ENCODE results near the gene RIMS4. TPM values are rescaled to one million over a fixed set of nuclear protein-coding genes. Genes with fewer than 3 reads are reported as not detected.

RIMS4 gene
- total RNA-seq, 1 experiment from 2014 or later: 3.2 TPM

DNA sequence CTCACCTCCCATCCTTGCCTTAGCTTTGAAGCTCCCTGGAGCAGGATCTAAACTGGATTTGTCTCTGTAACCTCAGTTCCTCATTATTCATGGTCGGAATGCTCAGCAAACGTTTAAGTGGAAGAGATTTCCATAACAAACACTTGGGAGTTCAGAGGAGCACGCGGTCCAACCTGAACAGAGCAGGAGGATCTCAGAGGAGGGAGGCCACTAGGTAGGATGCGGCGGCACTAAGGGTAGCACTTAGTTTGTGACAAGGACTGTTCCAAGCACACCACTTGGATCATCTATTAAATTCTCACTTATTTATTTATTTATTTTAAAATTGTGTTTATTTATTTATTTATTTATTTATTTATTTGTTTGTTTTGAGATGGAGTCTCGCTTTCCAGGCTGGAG lies 108.5 kb downstream of the RIMS4 start:
- no peak for DNase-seq (ENCODE audit: low spot score)

Other genes with a start within 250 kb of the RIMS4 start
- gene PKIG, start 228.0 kb downstream of the RIMS4 start, total RNA-seq (2014; rRNA removed; shearing (Covaris generic)): 73.8 and 77.3 TPM in 2 replicates
- 7.9 and 11.3 TPM in 2 replicates for gene ADA, start 158.8 kb downstream of the RIMS4 start, total RNA-seq (2014; rRNA removed; shearing (Covaris generic))
- 0.77 and 4.2 TPM in 2 replicates for gene CCN5, start 95.2 kb downstream of the RIMS4 start, total RNA-seq (2014; rRNA removed; shearing (Covaris generic))
- 0.06 TPM in 1 of 2 replicates, not detected in the other for gene KCNK15, start 64.7 kb downstream of the RIMS4 start, total RNA-seq (2014; rRNA removed; shearing (Covaris generic))
- gene YWHAB, start 75.2 kb upstream of the RIMS4 start, total RNA-seq (2014; rRNA removed; shearing (Covaris generic)): 51.6 and 73.7 TPM in 2 replicates
- gene PABPC1L, start 99.5 kb upstream of the RIMS4 start, total RNA-seq (2014; rRNA removed; shearing (Covaris generic)): 1.4 and 3.5 TPM in 2 replicates
- gene TOMM34, start 149.9 kb upstream of the RIMS4 start, total RNA-seq (2014; rRNA removed; shearing (Covaris generic)): 39.7 and 41.5 TPM in 2 replicates
- gene STK4, start 156.0 kb upstream of the RIMS4 start, total RNA-seq (2014; rRNA removed; shearing (Covaris generic)): 12.8 and 14.3 TPM in 2 replicates

Data from H4 (cell line).